Measurements from ENCODE around the gene ITGB8. TPM values are rescaled to one million over a fixed set of nuclear protein-coding genes. Genes with fewer than 3 reads are reported as not detected.

ITGB8 gene
- total RNA-seq, 1 donor from 2014 or later, result 23.3 TPM

- Mint-ChIP-seq H3K27me3 (no peaks in the 10 kb centered on the region), H3K9me3 (no peaks in the 10 kb centered on the region), H3K4me3 (no peak overlapping the region), H3K4me1 (ENCODE audit: unreplicated experiment) (peaks cover 16% of the 10 kb centered on the region), H3K36me3 (peaks cover 14% of the 10 kb centered on the region), H3K27ac (no peak overlapping the region)
- TF ChIP-seq CTCF (conservative IDR thresholded peaks at IDR 0.05), result peak; percentile 53
- no peak for DNase-seq (ENCODE audit: extremely low spot score, unreplicated experiment)
These were observed 12.5 kb downstream of the ITGB8 start for GRCh38 chr7:20343205-20343604.

GRCh38 chr7:20343941-20344340 lies 13.2 kb downstream of the ITGB8 start:
- H3K27me3 Mint-ChIP-seq, result no peaks in the 10 kb centered on the region
- peaks cover 16% of the 10 kb centered on the region for H3K4me1 Mint-ChIP-seq (ENCODE audit: unreplicated experiment)
- H3K36me3 Mint-ChIP-seq, result peaks cover 14% of the 10 kb centered on the region
- no peak for TF ChIP-seq CTCF (conservative IDR thresholded peaks at IDR 0.05)
- no peak overlapping the region for H3K4me3 Mint-ChIP-seq
- no peak for DNase-seq (ENCODE audit: extremely low spot score, unreplicated experiment)
- H3K27ac Mint-ChIP-seq, result no peak overlapping the region
- no peaks in the 10 kb centered on the region for H3K9me3 Mint-ChIP-seq

- TF ChIP-seq CTCF (conservative IDR thresholded peaks at IDR 0.05), result no peak
- no peaks in the 10 kb centered on the region for H3K9me3 Mint-ChIP-seq
- no peak overlapping the region for H3K4me3 Mint-ChIP-seq
- no peaks in the 10 kb centered on the region for H3K27me3 Mint-ChIP-seq
- H3K36me3 Mint-ChIP-seq, result peaks cover 14% of the 10 kb centered on the region
- peaks cover 16% of the 10 kb centered on the region for H3K4me1 Mint-ChIP-seq (ENCODE audit: unreplicated experiment)
- no peak for DNase-seq (ENCODE audit: extremely low spot score, unreplicated experiment)
- no peak overlapping the region for H3K27ac Mint-ChIP-seq
These were observed 13.7 kb downstream of the ITGB8 start for GRCh38 chr7:20344396-20344795.

- H3K27me3 Mint-ChIP-seq, result no peaks in the 10 kb centered on the region
- H3K27ac Mint-ChIP-seq, result no peak overlapping the region
These were observed 15.9 kb downstream of the ITGB8 start for GRCh38 chr7:20346577-20346976.

GRCh38 chr7:20347680-20348079 lies 17.0 kb downstream of the ITGB8 start:
- H3K4me3 Mint-ChIP-seq, result no peak overlapping the region
- DNase-seq (ENCODE audit: extremely low spot score, unreplicated experiment), result no peak
- H3K27me3 Mint-ChIP-seq, result no peaks in the 10 kb centered on the region
- no peaks in the 10 kb centered on the region for H3K36me3 Mint-ChIP-seq
- no peak for TF ChIP-seq CTCF (conservative IDR thresholded peaks at IDR 0.05)
- no peaks in the 10 kb centered on the region for H3K9me3 Mint-ChIP-seq
- H3K4me1 Mint-ChIP-seq (ENCODE audit: unreplicated experiment), result peaks cover 12% of the 10 kb centered on the region
- H3K27ac Mint-ChIP-seq, result no peak overlapping the region

More at GRCh38 chr7:20346577-20346976, 15.9 kb downstream of the ITGB8 start:
- Mint-ChIP-seq H3K4me1 (ENCODE audit: unreplicated experiment) (peaks cover under 1% of the 10 kb centered on the region), H3K36me3 (no peaks in the 10 kb centered on the region), H3K4me3 (no peak overlapping the region), H3K9me3 (no peaks in the 10 kb centered on the region)
- no peak for TF ChIP-seq CTCF (conservative IDR thresholded peaks at IDR 0.05)
- DNase-seq (ENCODE audit: extremely low spot score, unreplicated experiment), result no peak
